Heart right ventricle (tissue), 16 donors: ENCODE results near the gene OCRL. TPM values are rescaled to one million over a fixed set of nuclear protein-coding genes. Genes with fewer than 3 reads are reported as not detected.
"Not testable (repeated sequence)": the region's sequence is repeated elsewhere in the genome, so short reads cannot be mapped to it uniquely, and the experiment has no call there.

ENCODE experiments used
- ATAC-seq, 8 donors: fragments of 200-7000 bp; cut with Tn5 transposase; one replicate each; pipeline ENCODE4 v1.9.1; 2020; ENCODE audit warnings: mild to moderate bottlenecking in 8 of 8, moderate library complexity in 8 of 8, moderate number of reproducible peaks in 1 of 8
- DNase-seq, 2 donors: peaks; one replicate each; pipeline ENCODE4 v3.0.0-alpha.2; 2020
- H3K27ac ChIP-seq, 10 donors: fragments of 200-600 bp; sonication (generic) in 2 of 10; one replicate each; pipeline versions ENCODE4 v1.5.0 to v1.8.0; 2020 to 2022; ENCODE audit warnings: mild to moderate bottlenecking in 3 of 10
- H3K27me3 ChIP-seq, 7 donors: fragments of 200-600 bp; one replicate each; pipeline ENCODE4 v1.8.0; 2021 to 2022; ENCODE audit warnings: mild to moderate bottlenecking in 2 of 7
- H3K36me3 ChIP-seq, 9 donors: fragments of 200-600 bp; sonication (generic) in 1 of 9; one replicate each; pipeline versions ENCODE4 v1.5.0 to v1.8.0; 2020 to 2022; ENCODE audit warnings: mild to moderate bottlenecking in 2 of 9
- H3K4me1 ChIP-seq, 9 donors: fragments of 200-600 bp; sonication (generic) in 1 of 9; one replicate each; pipeline versions ENCODE4 v1.5.0 to v1.8.0; 2020 to 2022; ENCODE audit warnings: mild to moderate bottlenecking in 4 of 9
- H3K4me3 ChIP-seq, 10 donors: fragments of 200-600 bp; sonication (generic) in 2 of 10; one replicate each; pipeline versions ENCODE4 v1.5.0 to v1.8.0; 2020 to 2022; ENCODE audit warnings: mild to moderate bottlenecking in 7 of 10, moderate library complexity in 2 of 10
- H3K9me3 ChIP-seq, 11 donors: fragments of 200-600 bp in 10 of 11; sonication (generic) in 2 of 11; one replicate each; pipeline versions ENCODE4 v1.5.0 to v1.8.0; 2013 to 2022; ENCODE audit warnings: mild to moderate bottlenecking in 2 of 11, control low read depth in 1 of 11, moderate library complexity in 1 of 11
- WGBS, 2 donors: extraction: QIAGEN DNeasy Blood & Tissue Kit; methylation state at CpG; one replicate each; pipeline ENCODE4 v1.1.7; 2013; ENCODE audit warnings: inconsistent platforms in 1 of 2; 5-methylcytosine and 5-hydroxymethylcytosine counted together
- intact Hi-C, 10 donors: fragments of 100-400 bp; cut with DNase I; formaldehyde crosslinking; loops; one replicate each; pipeline versions ENCODE4 v1.11.1 to v1.14.2; 2022
- polyA plus RNA-seq, 2 donors: library from polyadenylated mRNA; stranded (reverse); fragments of 200-250 nt; gene quantifications; one replicate each; pipeline ENCODE4 v1.2.3, GENCODE V29; 2013
- total RNA-seq, 10 donors: library from RNA; stranded (reverse); fragmentation: NEBNext Ultra II Directional in 3 of 10; extraction: Animal tissue kit (Norgen Biotek cat#: 25700) in 3 of 10; gene quantifications; one replicate each; pipeline versions ENCODE4 v1.2.1 to v1.2.4, GENCODE V29; 2021 to 2023
- TF ChIP-seq, protein P1 (sequence below), 9 donors: fragments of 200-600 bp; sonication (generic) in 2 of 9; IDR thresholded peaks; one replicate each; pipeline versions ENCODE4 v1.5.0 to v1.8.0; 2021 to 2022; ENCODE audit warnings: antibody characterized with exemption in 9 of 9, mild to moderate bottlenecking in 5 of 9, moderate library complexity in 1 of 9
- donor health status: Arrhythmogenic right ventricular cardiomyopathy.
- donor health status: ischemic (EF 13 %, LVEDD 7.1; RV severe dilation, severe dysfunction).
- donor health status: healthy with polysubstance abuse.
- donor health status: DM: no; HTN: yes; CAD: no.
- donor health status: DM: no; HTN: no; CAD: no.
- donor health status: ischemic (EF 25% LVEDD 6.9; RV normal size, moderate dysfunction).
- donor health status: ischemic (EF 25% LVEDD 5.7; RV mildly dilated, moderate dysfunction).
- donor health status: healthy.
- donor health status: DM: yes; HTN: yes; CAD: no.
- donor health status: Ischemic cardiomyopathy.
- donor health status: ischemic (EF 35%, LVEDD 5.7; RV mildly dilated, moderate dysfunction).
- donor health status: nonischemic (EF 11% LVEDD 7.7; RV severe dilation, severe dysfunction).
- donor health status: DM: yes; HTN: yes; CAD: no.
- donor health status: PGD.
- donor health status: ischemic (EF 29% LVEDD 5.4; RV normal size, mild dysfunction).
- donor health status: nonischemic (EF 23%, LVEDD 6.1; RV moderate dilation, normal function).

Gene OCRL
- total and polyA plus RNA-seq, 12 donors, result 6.9 to 13.8 (median 9.0) TPM

DNA sequence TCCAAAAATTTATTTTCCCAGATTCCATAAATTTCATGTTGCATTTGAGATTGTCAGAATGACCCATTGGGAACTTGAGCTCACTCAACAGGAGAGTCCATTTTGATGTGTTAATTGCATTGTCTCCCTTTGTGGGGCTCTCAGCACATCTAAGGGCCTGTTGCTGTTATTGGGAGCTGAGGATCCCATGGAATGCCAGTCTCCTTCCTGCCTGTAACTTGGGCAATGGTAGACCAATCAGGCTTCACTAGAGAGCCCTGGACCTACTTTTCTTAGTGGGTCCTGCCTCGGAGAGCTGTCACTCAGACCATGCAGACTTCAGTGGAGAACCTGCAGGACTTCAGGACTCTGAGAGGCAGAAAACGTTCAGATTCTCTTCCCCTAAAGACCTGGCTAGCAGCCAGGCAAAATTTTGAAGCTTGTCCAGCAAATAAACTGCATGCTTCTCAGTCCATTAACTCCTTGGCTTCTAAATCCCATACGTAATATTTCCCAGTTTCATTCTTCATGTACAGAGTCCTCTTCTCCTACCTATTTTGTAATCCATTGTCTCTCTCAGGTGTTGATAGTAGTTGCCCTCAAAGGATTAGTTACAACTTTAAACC, 25.1 kb downstream of the OCRL start:
- no peak overlapping the region for H3K4me3 ChIP-seq
- H3K9me3 ChIP-seq, result no peaks in the 10 kb centered on the region
- no peak for DNase-seq
- TF ChIP-seq, protein P1, sequence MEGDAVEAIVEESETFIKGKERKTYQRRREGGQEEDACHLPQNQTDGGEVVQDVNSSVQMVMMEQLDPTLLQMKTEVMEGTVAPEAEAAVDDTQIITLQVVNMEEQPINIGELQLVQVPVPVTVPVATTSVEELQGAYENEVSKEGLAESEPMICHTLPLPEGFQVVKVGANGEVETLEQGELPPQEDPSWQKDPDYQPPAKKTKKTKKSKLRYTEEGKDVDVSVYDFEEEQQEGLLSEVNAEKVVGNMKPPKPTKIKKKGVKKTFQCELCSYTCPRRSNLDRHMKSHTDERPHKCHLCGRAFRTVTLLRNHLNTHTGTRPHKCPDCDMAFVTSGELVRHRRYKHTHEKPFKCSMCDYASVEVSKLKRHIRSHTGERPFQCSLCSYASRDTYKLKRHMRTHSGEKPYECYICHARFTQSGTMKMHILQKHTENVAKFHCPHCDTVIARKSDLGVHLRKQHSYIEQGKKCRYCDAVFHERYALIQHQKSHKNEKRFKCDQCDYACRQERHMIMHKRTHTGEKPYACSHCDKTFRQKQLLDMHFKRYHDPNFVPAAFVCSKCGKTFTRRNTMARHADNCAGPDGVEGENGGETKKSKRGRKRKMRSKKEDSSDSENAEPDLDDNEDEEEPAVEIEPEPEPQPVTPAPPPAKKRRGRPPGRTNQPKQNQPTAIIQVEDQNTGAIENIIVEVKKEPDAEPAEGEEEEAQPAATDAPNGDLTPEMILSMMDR (IDR thresholded peaks at IDR 0.05), result no peak
- H3K27ac ChIP-seq, result no peak overlapping the region
- no peak for ATAC-seq
- peaks cover 0 to 71% (median 12%) of the 10 kb centered on the region in 9 donors for H3K36me3 ChIP-seq
- intact Hi-C loops, result no loop called here
- WGBS, 2 donors, result 14 to 24% methylated on average over 3 of the region's 3 CpGs
- peaks cover 0 to 8% (median 0%) of the 10 kb centered on the region in 7 donors for H3K27me3 ChIP-seq
- H3K4me1 ChIP-seq, result peaks cover 0 to 19% (median 6%) of the 10 kb centered on the region in 9 donors

DNA sequence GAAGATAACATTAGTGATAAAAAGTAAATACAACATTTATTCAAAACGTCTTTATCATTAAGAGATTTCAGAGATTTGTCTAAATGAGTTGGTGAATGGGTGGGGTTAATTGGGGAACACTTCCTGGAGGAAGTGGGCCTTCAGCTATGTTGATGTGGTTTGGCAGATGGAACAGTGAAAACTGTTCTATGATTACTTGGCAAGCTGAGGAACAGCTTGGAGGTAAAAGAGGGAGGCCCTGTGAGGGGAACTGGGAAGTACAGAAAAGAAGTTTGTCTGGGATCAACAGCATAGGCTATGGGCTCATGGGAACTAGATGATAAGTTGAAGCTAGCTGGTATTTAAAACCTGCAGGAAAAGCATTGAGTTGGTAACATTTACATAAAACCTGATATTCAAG, 26.0 kb downstream of the OCRL start:
- Histone ChIP-seq H3K4me3 (no peak overlapping the region), H3K27ac (no peak overlapping the region), H3K27me3 (no peaks in the 10 kb centered on the region), H3K4me1 (peaks cover 0 to 19% (median 6%) of the 10 kb centered on the region in 9 donors), H3K9me3 (no peaks in the 10 kb centered on the region), H3K36me3 (peaks cover 0 to 71% (median 12%) of the 10 kb centered on the region in 9 donors)
- TF ChIP-seq, protein P1 (IDR thresholded peaks at IDR 0.05), result no peak
- ATAC-seq (no peak), DNase-seq (no peak)
- intact Hi-C loops, result no loop called here
- 6 to 7% methylated on average over 1 of the region's 1 CpG for WGBS, 2 donors

DNA sequence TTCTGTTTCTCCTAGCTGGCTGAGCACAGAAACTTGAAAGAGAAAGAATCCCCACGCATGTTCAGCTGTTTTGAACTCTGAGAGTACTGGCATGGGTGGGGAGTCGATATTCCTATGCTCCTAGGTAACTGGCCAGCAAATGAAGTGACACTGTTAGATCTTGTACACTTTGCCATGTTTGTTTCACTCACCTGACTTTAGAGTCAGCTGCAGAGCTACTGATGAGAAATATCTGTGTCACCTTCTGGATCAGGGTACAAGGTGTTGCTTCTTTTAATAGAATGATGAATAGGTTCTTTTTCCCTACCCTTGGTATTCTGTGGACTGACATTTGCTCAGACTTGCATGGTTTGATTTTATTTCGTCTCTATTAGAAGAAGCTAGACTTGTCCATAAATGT, 28.3 kb downstream of the OCRL start:
- Histone ChIP-seq H3K4me3 (no peak overlapping the region), H3K4me1 (peaks cover 0 to 22% (median 6%) of the 10 kb centered on the region in 9 donors), H3K36me3 (peaks cover 0 to 59% (median 7%) of the 10 kb centered on the region in 9 donors), H3K27ac (no peak overlapping the region), H3K9me3 (no peaks in the 10 kb centered on the region), H3K27me3 (peaks cover 0 to 13% (median 0%) of the 10 kb centered on the region in 7 donors)
- intact Hi-C loops, result no loop called here
- TF ChIP-seq, protein P1 (IDR thresholded peaks at IDR 0.05), result no peak
- ATAC-seq, result no peak
- WGBS, 2 donors, result 97 to 100% methylated on average over 3 of the region's 3 CpGs
- DNase-seq, result no peak

DNA sequence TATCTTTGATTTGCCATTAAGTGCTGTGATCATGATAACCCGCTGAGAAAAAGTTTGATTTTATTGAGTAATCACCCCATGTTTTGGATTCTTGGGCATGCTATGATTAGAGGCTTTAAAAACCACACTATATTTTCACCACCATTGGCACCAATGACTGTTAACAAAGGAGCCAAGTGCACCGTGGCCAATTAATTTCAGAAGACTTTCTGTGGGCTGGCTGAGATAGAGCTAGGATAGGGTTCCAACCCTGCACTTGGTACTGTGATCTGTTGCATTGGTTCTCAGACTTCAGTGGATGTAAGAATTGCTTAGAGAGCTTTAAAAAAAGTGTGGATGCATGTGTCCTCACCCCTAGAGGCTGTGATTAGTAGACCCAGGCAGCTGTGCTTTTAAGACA, 32.4 kb downstream of the OCRL start:
- Histone ChIP-seq H3K4me3 (no peak overlapping the region), H3K27me3 (peaks cover 0 to 13% (median 0%) of the 10 kb centered on the region in 7 donors), H3K4me1 (peaks cover 0 to 3% (median 0%) of the 10 kb centered on the region in 9 donors), H3K9me3 (no peaks in the 10 kb centered on the region), H3K27ac (no peak overlapping the region), H3K36me3 (peaks cover 0 to 78% (median 7%) of the 10 kb centered on the region in 9 donors)
- DNase-seq, result no peak
- peak in 1 of 8 donors; percentile 30 for ATAC-seq
- 67 to 79% methylated on average over 2 of the region's 2 CpGs for WGBS, 2 donors
- intact Hi-C loops, result no loop called here
- TF ChIP-seq, protein P1 (IDR thresholded peaks at IDR 0.05), result no peak

DNA sequence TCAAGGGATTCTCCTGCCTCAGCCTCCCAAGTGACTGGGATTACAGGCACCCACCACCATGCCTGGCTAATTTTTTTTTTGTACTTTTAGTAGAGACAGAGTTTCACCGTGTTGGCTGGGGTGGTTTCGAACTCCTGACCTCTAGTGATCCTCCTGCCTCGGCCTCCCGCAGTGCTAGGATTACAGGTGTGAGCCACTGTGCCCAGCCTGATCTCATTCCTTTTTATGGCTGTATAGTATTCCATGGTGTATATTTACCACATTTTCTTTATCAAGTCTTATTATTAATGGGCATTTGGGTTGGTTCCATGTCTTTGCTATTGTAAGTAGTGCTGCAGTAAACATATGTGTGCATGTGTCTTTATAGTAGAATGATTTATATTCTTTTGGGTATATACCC, 33.6 kb downstream of the OCRL start:
- H3K4me3 ChIP-seq, H3K27ac ChIP-seq, DNase-seq, H3K9me3 ChIP-seq, H3K4me1 ChIP-seq, ATAC-seq, intact Hi-C loops: not testable (repeated sequence)
- Histone ChIP-seq H3K27me3 (peaks cover 0 to 13% (median 0%) of the 10 kb centered on the region in 7 donors), H3K36me3 (peaks cover 0 to 75% (median 3%) of the 10 kb centered on the region in 9 donors)
- 98 to 100% methylated on average over 4 of the region's 4 CpGs for WGBS, 2 donors
